OCI-LY1 (cell line): Measurements from ENCODE around the gene C11orf58.

Experiments used
- H2AFZ ChIP-seq: fragments of 200-600 bp; sonication (generic), shearing (Covaris generic); 2 replicates; pipeline ENCODE4 v1.6.0; 2014; ENCODE audit warnings: antibody characterized with exemption, mild to moderate bottlenecking, low read length
- H3F3A ChIP-seq: fragments of 200-600 bp; sonication (generic), shearing (Covaris generic); 2 replicates; pipeline ENCODE4 v1.6.0; 2014; ENCODE audit warnings: mild to moderate bottlenecking, antibody characterized with exemption, low read length, moderate library complexity; ENCODE audit not compliant: insufficient read depth
- H3K27ac ChIP-seq: fragments of 200-600 bp; sonication (generic); 2 replicates; pipeline ENCODE4 v1.5.1; 2014; ENCODE audit warnings: low read length, mixed run types, mild to moderate bottlenecking, low read depth; ENCODE audit not compliant: poor library complexity, severe bottlenecking
- H3K27me3 ChIP-seq: fragments of 200-600 bp; sonication (generic); 2 replicates; pipeline ENCODE4 v1.6.0; 2014; ENCODE audit warnings: antibody characterized with exemption, mild to moderate bottlenecking, low read length, moderate library complexity; ENCODE audit not compliant: insufficient read depth
- H3K36me3 ChIP-seq: fragments of 200-600 bp; sonication (generic); 2 replicates; pipeline ENCODE4 v1.6.1; 2014; ENCODE audit warnings: mild to moderate bottlenecking, antibody characterized with exemption, low read length, moderate library complexity, mixed read lengths; ENCODE audit not compliant: insufficient read depth
- H3K4me1 ChIP-seq: fragments of 200-600 bp; sonication (generic); 2 replicates; pipeline ENCODE4 v1.5.1; 2014; ENCODE audit warnings: mild to moderate bottlenecking, low read length, moderate library complexity; ENCODE audit not compliant: insufficient read depth, severe bottlenecking
- H3K4me2 ChIP-seq: fragments of 200-600 bp; sonication (generic), shearing (Covaris generic); 2 replicates; pipeline ENCODE4 v1.6.1; 2014; ENCODE audit warnings: low read length
- H3K4me3 ChIP-seq: fragments of 200-600 bp; sonication (generic); 2 replicates; pipeline ENCODE4 v1.5.1; 2014; ENCODE audit warnings: low read length, low read depth, mild to moderate bottlenecking, mixed read lengths; ENCODE audit not compliant: poor library complexity, severe bottlenecking
- H3K79me2 ChIP-seq: fragments of 200-600 bp; shearing (Covaris generic); 2 replicates; pipeline ENCODE4 v1.6.1; 2016; ENCODE audit warnings: mixed run types, low read length, mixed read lengths; ENCODE audit not compliant: insufficient read depth
- H3K9ac ChIP-seq: fragments of 200-600 bp; sonication (generic), shearing (Covaris generic); 2 replicates; pipeline ENCODE4 v1.6.1; 2014; ENCODE audit warnings: mild to moderate bottlenecking, low read length, mixed read lengths
- H3K9me2 ChIP-seq: fragments of 200-600 bp; sonication (generic), shearing (Covaris generic); 2 replicates; pipeline ENCODE4 v1.6.1; 2014; ENCODE audit warnings: low read depth, mild to moderate bottlenecking, low read length, mixed read lengths
- H3K9me3 ChIP-seq: fragments of 200-600 bp; shearing (Covaris generic); 2 replicates; pipeline ENCODE4 v1.6.1; 2014; ENCODE audit warnings: low read length, mixed read lengths
- H4K20me1 ChIP-seq: fragments of 200-600 bp; sonication (generic), shearing (Covaris generic); 2 replicates; pipeline ENCODE4 v1.6.0; 2016; ENCODE audit warnings: mild to moderate bottlenecking, low read length; ENCODE audit not compliant: insufficient read depth
- EZH2 ChIP-seq: fragments of 200-600 bp; sonication (generic), shearing (Covaris generic); IDR thresholded peaks from 2 replicates; pipeline ENCODE4 v1.8.0; 2017; ENCODE audit warnings: borderline replicate concordance, mixed run types, mild to moderate bottlenecking, antibody characterized with exemption, low read length, moderate library complexity, mixed read lengths
- TF ChIP-seq, protein P1 (sequence below): fragments of 200-600 bp; sonication (generic), shearing (Covaris generic); IDR thresholded peaks from 2 replicates; pipeline ENCODE4 v1.5.1; 2017; ENCODE audit warnings: mild to moderate bottlenecking, antibody characterized with exemption, low read length, moderate library complexity, mixed read lengths

C11orf58 gene

DNA sequence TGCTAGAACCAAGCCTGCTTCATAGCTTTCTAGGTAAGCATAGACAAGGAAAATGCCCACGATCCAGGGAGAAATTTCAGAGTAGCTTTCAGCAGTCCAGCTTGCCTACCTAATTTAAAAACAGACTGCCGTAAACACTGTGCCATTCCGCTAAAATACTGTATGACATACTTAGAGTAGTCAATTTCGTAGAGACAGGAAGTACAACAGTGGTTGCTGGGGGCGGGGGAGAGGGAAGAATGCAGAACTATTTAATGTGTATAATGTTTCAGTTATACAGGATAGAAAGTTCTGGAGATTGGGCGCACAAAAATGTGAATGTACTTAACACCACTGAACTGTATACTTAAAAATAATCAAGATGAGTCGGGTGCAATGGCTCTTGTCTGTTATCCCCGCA is 56.7 kb downstream of the C11orf58 start:
- no peak overlapping the region for H3K4me3 ChIP-seq
- H3K4me2 ChIP-seq: no peak overlapping the region
- TF ChIP-seq, protein P1, sequence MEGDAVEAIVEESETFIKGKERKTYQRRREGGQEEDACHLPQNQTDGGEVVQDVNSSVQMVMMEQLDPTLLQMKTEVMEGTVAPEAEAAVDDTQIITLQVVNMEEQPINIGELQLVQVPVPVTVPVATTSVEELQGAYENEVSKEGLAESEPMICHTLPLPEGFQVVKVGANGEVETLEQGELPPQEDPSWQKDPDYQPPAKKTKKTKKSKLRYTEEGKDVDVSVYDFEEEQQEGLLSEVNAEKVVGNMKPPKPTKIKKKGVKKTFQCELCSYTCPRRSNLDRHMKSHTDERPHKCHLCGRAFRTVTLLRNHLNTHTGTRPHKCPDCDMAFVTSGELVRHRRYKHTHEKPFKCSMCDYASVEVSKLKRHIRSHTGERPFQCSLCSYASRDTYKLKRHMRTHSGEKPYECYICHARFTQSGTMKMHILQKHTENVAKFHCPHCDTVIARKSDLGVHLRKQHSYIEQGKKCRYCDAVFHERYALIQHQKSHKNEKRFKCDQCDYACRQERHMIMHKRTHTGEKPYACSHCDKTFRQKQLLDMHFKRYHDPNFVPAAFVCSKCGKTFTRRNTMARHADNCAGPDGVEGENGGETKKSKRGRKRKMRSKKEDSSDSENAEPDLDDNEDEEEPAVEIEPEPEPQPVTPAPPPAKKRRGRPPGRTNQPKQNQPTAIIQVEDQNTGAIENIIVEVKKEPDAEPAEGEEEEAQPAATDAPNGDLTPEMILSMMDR: no peak
- TF ChIP-seq EZH2: no peak
- no peaks in the 10 kb centered on the region for H3K36me3 ChIP-seq
- no peaks in the 10 kb centered on the region; the same call in 1 of the 2 replicates for H3K27me3 ChIP-seq
- no peak overlapping the region for H3K9ac ChIP-seq
- no peaks in the 10 kb centered on the region for H3K9me3 ChIP-seq
- H3K9me2 ChIP-seq: no peaks in the 10 kb centered on the region
- no peaks in the 10 kb centered on the region for H4K20me1 ChIP-seq
- H3K4me1 ChIP-seq: no peaks in the 10 kb centered on the region
- no peak overlapping the region for H2AFZ ChIP-seq
- H3K79me2 ChIP-seq: no peaks in the 10 kb centered on the region
- no peaks in the 10 kb centered on the region for H3F3A ChIP-seq
- H3K27ac ChIP-seq: no peak overlapping the region

DNA sequence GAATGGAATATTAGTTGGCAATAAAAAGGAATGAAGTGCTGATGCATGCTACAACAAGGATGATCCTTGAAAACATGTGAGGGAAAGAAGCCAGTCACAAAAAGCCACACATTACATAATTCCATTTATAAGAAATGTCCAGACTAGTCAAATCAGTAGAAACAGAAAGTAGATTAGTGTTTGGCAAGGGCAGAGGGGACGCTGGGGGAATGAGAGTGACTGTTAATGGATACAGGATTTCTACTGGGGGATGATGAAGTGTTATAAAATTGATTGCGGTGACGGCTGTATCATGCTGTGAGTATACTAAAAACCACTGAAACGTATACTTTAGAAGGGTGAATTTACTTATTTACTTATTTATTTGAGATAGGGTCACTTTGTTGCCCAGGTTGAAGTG is 57.9 kb downstream of the C11orf58 start:
- H3K4me3 ChIP-seq: no peak overlapping the region
- no peaks in the 10 kb centered on the region for H4K20me1 ChIP-seq
- H3K79me2 ChIP-seq: no peaks in the 10 kb centered on the region
- H3K9ac ChIP-seq: no peak overlapping the region
- no peaks in the 10 kb centered on the region for H3K9me2 ChIP-seq
- H3K4me2 ChIP-seq: no peak overlapping the region
- H3K27ac ChIP-seq: no peak overlapping the region
- no peak overlapping the region for H2AFZ ChIP-seq
- TF ChIP-seq, protein P1: no peak
- no peaks in the 10 kb centered on the region for H3K36me3 ChIP-seq
- H3F3A ChIP-seq: no peaks in the 10 kb centered on the region
- H3K4me1 ChIP-seq: no peaks in the 10 kb centered on the region
- H3K27me3 ChIP-seq: no peaks in the 10 kb centered on the region; the same call in 1 of the 2 replicates
- no peaks in the 10 kb centered on the region for H3K9me3 ChIP-seq

DNA sequence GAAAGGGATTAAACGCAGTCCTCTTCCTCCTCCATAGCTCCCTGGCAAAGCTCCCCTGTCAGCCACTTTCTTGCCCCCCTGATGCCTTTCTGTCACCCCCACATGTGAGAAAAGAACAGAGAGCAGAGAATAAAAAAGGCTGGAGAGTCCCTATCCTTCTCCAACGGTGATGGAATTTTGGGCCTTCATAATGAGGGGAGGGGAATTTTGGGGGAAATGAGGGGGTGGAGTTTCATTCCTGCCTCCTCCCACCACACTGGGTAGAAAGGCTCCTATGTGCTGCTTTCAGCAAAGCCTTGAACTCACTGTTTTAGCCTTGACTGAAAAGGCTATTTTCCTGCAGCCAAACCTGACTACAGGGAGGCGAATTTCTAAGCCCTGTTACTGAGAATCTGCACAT is 59.3 kb downstream of the C11orf58 start:
- Histone ChIP-seq H3K79me2 (no peaks in the 10 kb centered on the region), H3K4me3 (no peak overlapping the region), H3K9me2 (no peaks in the 10 kb centered on the region), H4K20me1 (no peaks in the 10 kb centered on the region), H3K4me1 (no peaks in the 10 kb centered on the region), H3K9me3 (no peaks in the 10 kb centered on the region), H3K36me3 (no peaks in the 10 kb centered on the region), H3K9ac (no peak overlapping the region), H3K27me3 (no peaks in the 10 kb centered on the region; the same call in 1 of the 2 replicates), H2AFZ (no peak overlapping the region), H3K27ac (no peak overlapping the region), H3F3A (no peaks in the 10 kb centered on the region), H3K4me2 (no peak overlapping the region)
- TF ChIP-seq EZH2: no peak
- TF ChIP-seq, protein P1: no peak
